K562 (cell line): Measurements from ENCODE around the gene GLI1.

Experiments used
- ATF1 ChIP-seq, 2 experiments: fragments of 450-650 bp in 1 of 2; IDR thresholded peaks; 2 replicates each; pipeline ENCODE4 v1.6.1; 2016; ENCODE audit warnings: missing compliant biosample characterization in 1 of 2, missing genetic modification characterization in 1 of 2
- CTCF ChIP-seq, 3 experiments: IDR thresholded peaks in 2 of 3; conservative IDR thresholded peaks in 1 of 3; 2 replicates each; pipeline ENCODE4 v1.5.1; 2011 to 2012; ENCODE audit warnings: low read length in 3 of 3, mild to moderate bottlenecking in 3 of 3, control low read depth in 2 of 3, improper control_type of control experiment in 1 of 3, inconsistent platforms in 1 of 3, low read depth in 1 of 3, mixed read lengths in 1 of 3, moderate library complexity in 1 of 3; ENCODE audit not compliant: insufficient read depth in 2 of 3
- ZBTB26 ChIP-seq: fragments of 450-650 bp; formaldehyde crosslinking; IDR thresholded peaks from 2 replicates; pipeline ENCODE4 v1.4.0; 2022; ENCODE audit warnings: missing genetic modification characterization

GRCh38 chr12:57488402-57489156 is 29.0 kb downstream of the GLI1 start:
- TF ChIP-seq ZBTB26 = 0 out of 2 replicates have a peak, but pooled peaks have one; percentile 9
- TF ChIP-seq ATF1 (CRISPR knock-in tag; IDR thresholded peaks at IDR 0.05) = no peak
- no peak for TF ChIP-seq ATF1 (tag; IDR thresholded peaks at IDR 0.05)
- TF ChIP-seq CTCF (IDR thresholded peaks at IDR 0.05 in 2 of 3, conservative IDR thresholded peaks at IDR 0.05 in 1 of 3; ENCODE audit: insufficient read depth in 2 of 3, low read depth in 1 of 3, low read length in 3 of 3) = no peak
